HUES48 (cell line): Measurements from ENCODE around the gene TMEM151A.
A peak's percentile ranks its signal among the peaks of the same experiment; 100 is the strongest.
"Not testable (repeated sequence)": the region's sequence is repeated elsewhere in the genome, so short reads cannot be mapped to it uniquely, and the experiment has no call there.

Source experiments
- H3K27ac ChIP-seq: one replicate; pipeline ENCODE4 v1.7.0; 2013; ENCODE audit warnings: low read depth, low read length, inconsistent platforms
- H3K27me3 ChIP-seq: 2 replicates; pipeline ENCODE4 v1.6.1; 2013; ENCODE audit warnings: mild to moderate bottlenecking, low read length; ENCODE audit not compliant: control insufficient read depth, insufficient read depth
- H3K36me3 ChIP-seq: 2 replicates; pipeline ENCODE4 v1.6.1; 2013; ENCODE audit warnings: low read length; ENCODE audit not compliant: control insufficient read depth, insufficient read depth
- H3K4me1 ChIP-seq: 2 replicates; pipeline ENCODE4 v1.6.1; 2013; ENCODE audit warnings: mild to moderate bottlenecking, low read length; ENCODE audit not compliant: control insufficient read depth, insufficient read depth
- H3K4me3 ChIP-seq: 2 replicates; pipeline ENCODE4 v1.5.1; 2013; ENCODE audit warnings: mild to moderate bottlenecking, low read depth, low read length
- H3K9ac ChIP-seq: 2 replicates; pipeline ENCODE4 v1.6.1; 2013; ENCODE audit warnings: mild to moderate bottlenecking, low read depth, low read length, moderate library complexity
- H3K9me3 ChIP-seq: 2 replicates; pipeline ENCODE4 v1.6.1; 2013; ENCODE audit warnings: low read length; ENCODE audit not compliant: control insufficient read depth, insufficient read depth

Gene TMEM151A

DNA sequence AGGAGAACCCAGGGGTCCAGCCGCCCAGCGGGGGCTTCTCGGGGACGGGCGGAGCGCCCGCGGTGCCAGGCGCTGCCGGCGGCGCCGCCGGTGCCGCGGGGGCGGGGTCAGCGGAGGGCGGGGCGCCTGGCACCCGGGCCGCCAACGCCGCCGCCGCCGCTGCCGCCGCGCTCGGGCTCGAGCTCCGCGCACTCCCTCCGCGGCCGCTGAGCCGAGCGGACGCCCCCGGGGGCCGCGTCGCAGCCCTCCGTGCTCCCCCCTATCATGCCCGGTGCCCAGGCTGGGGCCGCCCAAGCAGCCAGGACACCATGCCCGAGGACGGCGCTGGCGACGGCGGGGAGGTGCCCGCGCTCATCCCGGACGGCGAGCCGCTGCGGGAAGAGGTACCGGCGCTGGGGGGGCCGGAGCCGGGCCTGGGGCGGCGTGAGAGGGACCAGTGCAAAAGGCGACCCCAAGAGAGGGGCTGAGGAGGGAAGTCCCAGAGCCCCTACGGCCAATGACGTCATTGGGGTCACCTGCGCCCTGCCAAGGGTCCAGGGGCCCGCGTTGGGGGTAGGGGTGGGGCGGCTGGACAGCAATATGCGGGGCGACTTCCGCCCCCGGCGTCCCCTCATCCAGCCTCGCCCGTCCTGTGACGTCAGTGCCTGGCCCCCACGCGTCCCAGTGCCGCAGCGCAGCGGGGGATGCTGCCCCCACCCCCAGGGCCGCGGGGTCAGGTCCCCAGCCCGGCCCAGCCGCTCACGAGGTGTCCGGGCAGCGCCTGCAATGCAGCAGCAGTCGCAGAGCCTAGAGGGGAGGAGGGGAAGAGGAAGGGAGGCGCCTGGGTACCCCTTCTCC is at the start of gene TMEM151A:
TSS of gene TMEM151A (plus strand) at position 189 of the 837 bp plus-strand sequence. CDS start at position 309, 120 bp downstream.
- H3K36me3 ChIP-seq: no peaks in the 10 kb centered on the region
- H3K9me3 ChIP-seq: no peaks in the 10 kb centered on the region
- peak within 1 kb of the TSS; percentile 66 for H3K4me3 ChIP-seq
- peak within 1 kb of the TSS; percentile 17; the same call in 1 of the 2 replicates for H3K9ac ChIP-seq
- peaks cover 5% of the 10 kb centered on the region; the same call in 1 of the 2 replicates for H3K4me1 ChIP-seq
- H3K27me3 ChIP-seq: peaks cover 35% of the 10 kb centered on the region
- no peak within 1 kb of the TSS for H3K27ac ChIP-seq

- no peak overlapping the region for H3K27ac ChIP-seq
- peaks cover 12% of the 10 kb centered on the region; the same call in 1 of the 2 replicates for H3K36me3 ChIP-seq
- no peaks in the 10 kb centered on the region for H3K27me3 ChIP-seq
Observed at GRCh38 chr11:66242095-66242765, 49.5 kb upstream of the TMEM151A start.

DNA sequence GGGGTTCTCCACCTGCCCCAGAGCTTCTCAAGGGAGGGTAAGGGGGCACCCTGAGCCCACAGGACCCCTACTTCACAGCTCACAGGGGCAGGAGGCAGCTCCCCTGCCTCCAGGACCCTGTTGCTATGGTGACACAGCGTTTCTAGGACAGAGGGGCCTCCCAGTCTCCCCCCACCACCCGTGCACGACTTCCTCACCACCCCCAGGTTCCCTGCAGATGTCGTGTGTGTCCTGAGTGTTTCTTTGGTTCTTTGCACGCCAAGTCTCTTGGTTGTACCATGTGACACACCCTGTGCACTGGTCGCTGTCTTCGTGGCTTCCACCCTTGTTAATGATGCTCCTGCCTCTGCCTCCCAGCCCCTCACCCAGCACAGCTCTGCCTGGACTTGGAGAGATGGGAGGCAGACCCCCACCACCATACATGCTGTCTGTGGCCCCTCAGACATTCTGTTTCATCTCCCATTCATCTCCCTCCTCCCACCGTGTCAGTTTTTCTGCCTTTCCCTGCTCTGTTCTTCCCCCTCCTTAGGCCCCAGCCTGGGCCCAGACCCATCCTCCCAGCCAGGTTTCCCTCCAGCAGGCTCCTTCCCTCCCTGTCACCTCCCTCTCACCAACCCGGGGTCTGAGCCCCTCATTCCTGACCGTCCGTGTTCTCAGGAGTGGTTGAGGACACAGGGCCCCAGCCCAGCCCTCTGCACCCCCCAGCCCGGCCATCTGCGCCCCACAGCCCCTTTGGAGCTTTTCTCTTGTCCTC is 47.7 kb upstream of the TMEM151A start:
- H3K9me3 ChIP-seq: no peaks in the 10 kb centered on the region
- peaks cover 10% of the 10 kb centered on the region; the same call in 1 of the 2 replicates for H3K36me3 ChIP-seq
- H3K27me3 ChIP-seq: no peaks in the 10 kb centered on the region
- H3K4me3 ChIP-seq: no peak overlapping the region
- H3K4me1 ChIP-seq: no peaks in the 10 kb centered on the region
- H3K27ac ChIP-seq: no peak overlapping the region
- H3K9ac ChIP-seq: no peak overlapping the region

More at GRCh38 chr11:66242095-66242765, 49.5 kb upstream of the TMEM151A start:
- H3K9me3 ChIP-seq: no peaks in the 10 kb centered on the region
- H3K9ac ChIP-seq: no peak overlapping the region
- no peaks in the 10 kb centered on the region for H3K4me1 ChIP-seq
- H3K4me3 ChIP-seq: no peak overlapping the region

DNA sequence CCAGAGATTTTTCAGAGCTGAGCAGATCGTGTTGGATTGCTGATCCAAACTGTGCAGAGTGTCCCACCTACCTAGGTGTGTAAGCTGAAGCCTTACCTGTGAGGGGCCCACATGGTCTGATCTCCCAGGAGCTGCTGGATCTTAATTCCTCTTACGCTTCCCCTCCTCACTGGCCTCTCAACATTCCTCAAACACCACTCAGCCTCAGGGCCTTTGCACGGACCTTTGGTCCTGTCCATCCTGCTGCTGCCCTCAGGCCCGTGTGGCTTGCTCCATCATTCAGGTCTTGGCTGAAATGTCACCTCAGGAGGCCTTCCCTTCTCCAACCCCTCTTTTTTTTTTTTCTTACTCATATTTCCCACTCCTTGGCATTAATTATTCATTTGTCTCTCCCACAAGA is 44.4 kb upstream of the TMEM151A start:
- H3K27me3 ChIP-seq: no peaks in the 10 kb centered on the region
- H3K9ac ChIP-seq: no peak overlapping the region
- H3K4me1 ChIP-seq: no peaks in the 10 kb centered on the region
- H3K27ac ChIP-seq: no peak overlapping the region
- no peaks in the 10 kb centered on the region for H3K36me3 ChIP-seq
- no peaks in the 10 kb centered on the region for H3K9me3 ChIP-seq
- no peak overlapping the region for H3K4me3 ChIP-seq

DNA sequence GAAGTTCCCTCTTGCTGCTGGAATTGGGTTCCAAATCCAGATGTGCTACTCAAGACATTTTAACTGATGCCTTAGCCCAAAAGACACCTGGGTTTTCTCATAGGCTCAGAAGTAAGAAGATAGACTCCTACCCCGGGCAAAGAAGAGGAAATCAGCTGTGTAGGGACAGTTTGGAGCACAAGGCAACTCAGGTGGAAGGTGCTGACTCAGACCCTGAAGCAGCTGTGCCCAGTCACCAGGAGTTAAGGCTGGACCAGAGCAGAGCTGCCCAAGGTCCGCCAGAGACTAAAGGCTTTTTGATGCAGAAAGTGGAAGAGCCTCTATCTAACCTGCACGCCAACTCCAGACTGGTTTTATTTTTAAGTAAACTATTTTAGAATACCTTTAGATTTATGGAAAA is 43.9 kb upstream of the TMEM151A start:
- H3K27me3 ChIP-seq: no peaks in the 10 kb centered on the region
- H3K4me1 ChIP-seq: no peaks in the 10 kb centered on the region
- H3K4me3 ChIP-seq: no peak overlapping the region
- H3K27ac ChIP-seq: no peak overlapping the region
- no peak overlapping the region for H3K9ac ChIP-seq
- H3K9me3 ChIP-seq: no peaks in the 10 kb centered on the region
- no peaks in the 10 kb centered on the region for H3K36me3 ChIP-seq

- peaks cover 2% of the 10 kb centered on the region; the same call in 1 of the 2 replicates for H3K4me1 ChIP-seq
- H3K36me3 ChIP-seq: no peaks in the 10 kb centered on the region
- H3K27me3 ChIP-seq: no peaks in the 10 kb centered on the region
- H3K4me3 ChIP-seq: no peak overlapping the region
- H3K9ac ChIP-seq: no peak overlapping the region
- no peak overlapping the region for H3K27ac ChIP-seq
- H3K9me3 ChIP-seq: no peaks in the 10 kb centered on the region
Observed at GRCh38 chr11:66248903-66249302, 42.8 kb upstream of the TMEM151A start.

GRCh38 chr11:66251809-66252208 is 39.9 kb upstream of the TMEM151A start:
- Histone ChIP-seq H3K27ac (no peak overlapping the region), H3K9ac (no peak overlapping the region), H3K27me3 (no peaks in the 10 kb centered on the region), H3K4me1 (peaks cover 7% of the 10 kb centered on the region; the same call in 1 of the 2 replicates), H3K9me3 (no peaks in the 10 kb centered on the region), H3K36me3 (no peaks in the 10 kb centered on the region), H3K4me3 (no peak overlapping the region)

GRCh38 chr11:66253081-66253480 is 38.6 kb upstream of the TMEM151A start:
- H3K36me3 ChIP-seq, H3K27ac ChIP-seq, H3K9me3 ChIP-seq, H3K9ac ChIP-seq, H3K4me3 ChIP-seq, H3K4me1 ChIP-seq, H3K27me3 ChIP-seq: not testable (repeated sequence)

DNA sequence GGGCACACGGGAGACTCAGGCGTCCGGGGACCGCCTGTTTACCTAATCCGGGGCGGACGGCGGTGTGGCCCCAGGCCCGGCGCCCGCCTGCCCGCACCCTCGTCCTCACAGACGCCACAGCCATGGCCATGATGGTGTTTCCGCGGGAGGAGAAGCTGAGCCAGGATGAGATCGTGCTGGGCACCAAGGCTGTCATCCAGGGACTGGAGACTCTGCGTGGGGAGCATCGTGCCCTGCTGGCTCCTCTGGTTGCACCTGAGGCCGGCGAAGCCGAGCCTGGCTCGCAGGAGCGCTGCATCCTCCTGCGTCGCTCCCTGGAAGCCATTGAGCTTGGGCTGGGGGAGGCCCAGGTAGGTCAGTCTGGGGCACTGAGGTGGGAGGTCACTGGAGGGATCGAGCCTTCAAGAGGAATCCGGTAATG is 33.2 kb upstream of the TMEM151A start:
- H3K36me3 ChIP-seq: peaks cover 42% of the 10 kb centered on the region
- H3K9me3 ChIP-seq: no peaks in the 10 kb centered on the region
- peak overlapping the region; percentile 86 for H3K27ac ChIP-seq
- peak overlapping the region; percentile 99 for H3K4me3 ChIP-seq
- H3K27me3 ChIP-seq: no peaks in the 10 kb centered on the region
- peaks cover 10% of the 10 kb centered on the region; the same call in 1 of the 2 replicates for H3K4me1 ChIP-seq
- H3K9ac ChIP-seq: peak overlapping the region; percentile 75; the same call in 1 of the 2 replicates

DNA sequence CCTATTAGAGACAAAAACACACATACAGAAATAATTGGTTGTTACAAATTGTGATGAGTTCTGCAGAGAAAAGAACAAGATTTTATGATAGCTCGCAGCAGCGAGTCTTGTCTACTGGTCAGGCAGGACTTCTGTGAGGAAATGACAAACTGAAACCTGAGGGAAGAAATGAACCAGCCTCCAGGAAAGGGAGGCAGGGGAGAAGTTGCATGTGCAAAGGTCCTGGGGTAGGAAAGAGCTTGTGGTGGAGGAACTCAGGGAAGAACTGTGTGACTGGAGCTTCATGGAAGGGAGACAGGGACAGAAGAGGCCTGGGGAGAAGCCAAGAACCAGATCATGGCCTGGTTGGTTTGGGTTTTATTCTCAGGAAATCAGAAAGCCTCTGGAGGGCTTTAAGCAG is 32.5 kb upstream of the TMEM151A start:
- Histone ChIP-seq H3K4me1 (peaks cover 10% of the 10 kb centered on the region; the same call in 1 of the 2 replicates), H3K36me3 (peaks cover 49% of the 10 kb centered on the region), H3K27ac (no peak overlapping the region), H3K9me3 (no peaks in the 10 kb centered on the region), H3K4me3 (no peak overlapping the region), H3K9ac (no peak overlapping the region), H3K27me3 (no peaks in the 10 kb centered on the region)
